ENCODE data around the gene CRK.
"Not testable (repeated sequence)": the region's sequence is repeated elsewhere in the genome, so short reads cannot be mapped to it uniquely, and the experiment has no call there.

CRK gene

GRCh38 chr17:1462164-1463112 is 6.4 kb upstream of the CRK start:
- DNase-seq, result no peak

- DNase-seq, result no peak
Measured at GRCh38 chr17:1461198-1461944, 5.3 kb upstream of the CRK start.

- DNase-seq, result no peak
Measured at GRCh38 chr17:1460233-1460632, 4.2 kb upstream of the CRK start.

GRCh38 chr17:1455291-1455796 is 688 bp downstream of the CRK start:
- DNase-seq, result no peak

GRCh38 chr17:1454541-1454940 is 1.5 kb downstream of the CRK start:
- DNase-seq, result no peak

- not testable (repeated sequence) for DNase-seq
Measured at GRCh38 chr17:1453694-1454093, 2.3 kb downstream of the CRK start.

- DNase-seq, result no peak
Measured at GRCh38 chr17:1452836-1453235, 3.2 kb downstream of the CRK start.

- DNase-seq, result not testable (repeated sequence)
Measured at GRCh38 chr17:1450261-1450660, 5.8 kb downstream of the CRK start.

GRCh38 chr17:1449412-1449967 is 6.5 kb downstream of the CRK start:
- no peak for DNase-seq

GRCh38 chr17:1447052-1447451 is 9.0 kb downstream of the CRK start:
- no peak for DNase-seq

- DNase-seq, result no peak
Measured at GRCh38 chr17:1446201-1446600, 9.8 kb downstream of the CRK start.

- not testable (repeated sequence) for DNase-seq
Measured at GRCh38 chr17:1445695-1446094, 10.3 kb downstream of the CRK start.

GRCh38 chr17:1442721-1443120 is 13.3 kb downstream of the CRK start:
- not testable (repeated sequence) for DNase-seq

- DNase-seq, result no peak
Measured at GRCh38 chr17:1442187-1442586, 13.8 kb downstream of the CRK start.

GRCh38 chr17:1440921-1441320 is 15.1 kb downstream of the CRK start:
- no peak for DNase-seq

- no peak for DNase-seq
Measured at GRCh38 chr17:1438593-1439083, 17.4 kb downstream of the CRK start.

GRCh38 chr17:1435326-1435725 is 20.7 kb downstream of the CRK start:
- DNase-seq, result no peak

GRCh38 chr17:1434150-1434549 is 21.9 kb downstream of the CRK start:
- DNase-seq, result no peak

GRCh38 chr17:1431631-1432104 is 24.4 kb downstream of the CRK start:
- DNase-seq, result no peak

- no peak for DNase-seq
Measured at GRCh38 chr17:1423456-1424135, 32.4 kb downstream of the CRK start.

GRCh38 chr17:1422885-1423284 is 33.1 kb downstream of the CRK start:
- DNase-seq, result no peak

- no peak for DNase-seq
Measured at GRCh38 chr17:1421470-1421869, 34.6 kb downstream of the CRK start.

- DNase-seq, result no peak
Measured at GRCh38 chr17:1420981-1421380, 35.1 kb downstream of the CRK start.
